CD14-positive monocyte (primary cell): Measurements from ENCODE around the gene CCND1. TPM values are rescaled to one million over a fixed set of nuclear protein-coding genes. Genes with fewer than 3 reads are reported as not detected.
A peak's percentile ranks its signal among the peaks of the same experiment; 100 is the strongest.

ENCODE experiments used
- DNase-seq, 3 donors: peaks; one replicate each; pipeline ENCODE4 v3.0.0-alpha.2; 2011 to 2022
- H2AFZ ChIP-seq: 2 replicates; pipeline ENCODE4 v1.6.0; 2012; ENCODE audit warnings: mild to moderate bottlenecking, low read depth, low read length, inconsistent platforms; ENCODE audit not compliant: insufficient read depth, poor library complexity, severe bottlenecking
- H3K27ac ChIP-seq, 2 donors: 1 replicate in 1 of 2; 2 replicates in 1 of 2; pipeline ENCODE4 v1.5.1; 2012 to 2013; ENCODE audit warnings: low read length in 2 of 2, control low read depth in 1 of 2, inconsistent platforms in 1 of 2, low read depth in 1 of 2, mild to moderate bottlenecking in 1 of 2
- H3K27me3 ChIP-seq, 2 donors: one replicate each; pipeline versions ENCODE4 v1.6.0 to v1.6.1; 2011 to 2013; ENCODE audit warnings: low read length in 2 of 2; ENCODE audit not compliant: control insufficient read depth in 2 of 2, insufficient read depth in 2 of 2
- H3K36me3 ChIP-seq, 2 donors: replicated peaks in 1 of 2; 1 replicate in 1 of 2; 2 replicates in 1 of 2; pipeline versions ENCODE4 v1.5.1 to v1.6.1; 2012 to 2013; ENCODE audit warnings: low read length in 2 of 2, control low read depth in 1 of 2, inconsistent platforms in 1 of 2, mild to moderate bottlenecking in 1 of 2; ENCODE audit not compliant: insufficient read depth in 2 of 2, control insufficient read depth in 1 of 2
- H3K4me1 ChIP-seq, 2 donors: 1 replicate in 1 of 2; 2 replicates in 1 of 2; pipeline versions ENCODE4 v1.5.1 to v1.6.1; 2012 to 2013; ENCODE audit warnings: low read length in 2 of 2, control low read depth in 1 of 2, inconsistent platforms in 1 of 2, mild to moderate bottlenecking in 1 of 2, moderate library complexity in 1 of 2; ENCODE audit not compliant: insufficient read depth in 2 of 2, control insufficient read depth in 1 of 2
- H3K4me2 ChIP-seq: replicated peaks from 2 replicates; pipeline ENCODE3; 2012; ENCODE audit warnings: low read length, moderate library complexity, mild to moderate bottlenecking; ENCODE audit not compliant: poor library complexity, severe bottlenecking; ENCODE audit errors: extremely low read depth
- H3K4me3 ChIP-seq, 3 experiments: fragments of 200-600 bp in 1 of 3; sonication (generic) in 1 of 3; replicated peaks in 1 of 3; 1 replicate in 2 of 3; 2 replicates in 1 of 3; pipeline ENCODE4 v1.5.1; 2011 to 2013; ENCODE audit warnings: low read length in 3 of 3, mild to moderate bottlenecking in 3 of 3, control low read depth in 2 of 3, low read depth in 2 of 3, inconsistent platforms in 1 of 3, moderate library complexity in 1 of 3
- H3K79me2 ChIP-seq: 2 replicates; pipeline ENCODE4 v1.6.0; 2012; ENCODE audit warnings: mild to moderate bottlenecking, control low read depth, inconsistent platforms, low read length, moderate library complexity; ENCODE audit not compliant: insufficient read depth
- H3K9ac ChIP-seq: 2 replicates; pipeline ENCODE4 v1.6.0; 2017; ENCODE audit warnings: low read length, mild to moderate bottlenecking; ENCODE audit not compliant: insufficient read depth, poor library complexity, severe bottlenecking
- H3K9me3 ChIP-seq, 2 donors: replicated peaks in 1 of 2; 1 replicate in 1 of 2; 2 replicates in 1 of 2; pipeline versions ENCODE4 v1.5.1 to v1.6.1; 2012 to 2013; ENCODE audit warnings: low read length in 2 of 2, control low read depth in 1 of 2; ENCODE audit not compliant: control insufficient read depth in 1 of 2, insufficient read depth in 1 of 2
- H4K20me1 ChIP-seq: 2 replicates; pipeline ENCODE4 v1.6.0; 2012; ENCODE audit warnings: mild to moderate bottlenecking, low read length, control low read depth, moderate library complexity; ENCODE audit not compliant: insufficient read depth
- H3K27ac Mint-ChIP-seq, 7 donors: one replicate each; pipeline ENCODE4 v1.8.0; 2020; ENCODE audit warnings: mild to moderate bottlenecking in 7 of 7, mixed read lengths in 7 of 7, moderate library complexity in 6 of 7, inconsistent platforms in 2 of 7
- H3K27me3 Mint-ChIP-seq, 3 donors: one replicate each; pipeline ENCODE4 v1.8.0; 2021 to 2022; ENCODE audit warnings: low read depth in 3 of 3, mild to moderate bottlenecking in 3 of 3, mixed read lengths in 3 of 3, moderate library complexity in 3 of 3, inconsistent platforms in 1 of 3
- H3K36me3 Mint-ChIP-seq, 2 donors: one replicate each; pipeline ENCODE4 v1.8.0; 2020; ENCODE audit warnings: mixed read lengths in 2 of 2, inconsistent platforms in 1 of 2, mild to moderate bottlenecking in 1 of 2
- H3K4me1 Mint-ChIP-seq: one replicate; pipeline ENCODE4 v1.8.0; 2020; ENCODE audit warnings: mild to moderate bottlenecking, mixed read lengths
- H3K4me3 Mint-ChIP-seq, 2 donors: one replicate each; pipeline ENCODE4 v1.8.0; 2020; ENCODE audit warnings: mild to moderate bottlenecking in 2 of 2, mixed read lengths in 2 of 2, moderate library complexity in 1 of 2
- H3K9me3 Mint-ChIP-seq, 7 donors: one replicate each; pipeline ENCODE4 v1.8.0; 2020 to 2022; ENCODE audit warnings: mixed read lengths in 7 of 7, mild to moderate bottlenecking in 6 of 7, moderate library complexity in 6 of 7, inconsistent platforms in 2 of 7
- CTCF ChIP-seq: fragments of 200-600 bp; IDR thresholded peaks from one replicate; pipeline ENCODE4 v1.8.0; 2022; ENCODE audit warnings: antibody characterized with exemption, mild to moderate bottlenecking
- WGBS: methylation state at CpG from one replicate; pipeline ENCODE4 v1.1.5; 2013; ENCODE audit warnings: missing lambda C conversion rate; ENCODE audit not compliant: insufficient coverage; 5-methylcytosine and 5-hydroxymethylcytosine counted together
- intact Hi-C, 2 donors: fragments of 100-400 bp; cut with micrococcal nuclease; formaldehyde crosslinking; loops; one replicate each; pipeline versions ENCODE4 v1.15.0 to v1.15.1; 2023
- polyA plus RNA-seq, 3 donors: library from polyadenylated mRNA; depleted of rRNA in 1 of 3; unstranded in 2 of 3; stranded (reverse) in 1 of 3; fragments of 300-500 nt in 2 of 3; fragments of >200 nt in 1 of 3; fragmentation: Illumina TruSeq in 2 of 3; gene quantifications; 1 replicate in 2 of 3; 2 replicates in 1 of 3; pipeline ENCODE4 v1.2.3, GENCODE V29; 2012 to 2021

The CCND1 gene
- polyA plus RNA-seq, 3 donors: 0.01 TPM; not detected in 2

- no peak overlapping the region for H3K9ac ChIP-seq
- intact Hi-C loops: no loop called here
- no peaks in the 10 kb centered on the region for H3K27me3 ChIP-seq
- 23% methylated on average over 13 of the region's 16 CpGs for WGBS
- peak in 2 of 3 donors; percentile 17 to 53 for DNase-seq
- no peaks in the 10 kb centered on the region for H3K9me3 ChIP-seq
- no peak overlapping the region for H2AFZ ChIP-seq
- H3K36me3 ChIP-seq: peaks cover 22 to 39% of the 10 kb centered on the region in 2 donors
- peaks cover 40 to 41% of the 10 kb centered on the region in 2 donors for H3K36me3 Mint-ChIP-seq
- no peaks in the 10 kb centered on the region for H3K79me2 ChIP-seq
- peaks cover 14% of the 10 kb centered on the region for H4K20me1 ChIP-seq
- no peak overlapping the region for H3K4me3 ChIP-seq
- peaks cover 0 to 3% (median 2%) of the 10 kb centered on the region in 3 donors for H3K27me3 Mint-ChIP-seq
- no peak overlapping the region for H3K27ac ChIP-seq
- no peaks in the 10 kb centered on the region for H3K9me3 Mint-ChIP-seq
- no peak overlapping the region for H3K27ac Mint-ChIP-seq
- H3K4me1 Mint-ChIP-seq: peaks cover 8% of the 10 kb centered on the region
- H3K4me3 Mint-ChIP-seq: no peak overlapping the region
- H3K4me1 ChIP-seq: no peaks in the 10 kb centered on the region
- no peak overlapping the region for H3K4me2 ChIP-seq
- TF ChIP-seq CTCF: no peak
These were observed 21.2 kb downstream of the CCND1 start for GRCh38 chr11:69662021-69662698.

- Histone ChIP-seq H3K27ac (no peak overlapping the region), H4K20me1 (peaks cover 14% of the 10 kb centered on the region), H3K27me3 (no peaks in the 10 kb centered on the region), H3K4me1 (no peaks in the 10 kb centered on the region), H3K9me3 (no peaks in the 10 kb centered on the region), H3K4me3 (no peak overlapping the region), H2AFZ (no peak overlapping the region), H3K4me2 (no peak overlapping the region), H3K36me3 (peaks cover 28 to 45% of the 10 kb centered on the region in 2 donors), H3K79me2 (no peaks in the 10 kb centered on the region), H3K9ac (no peak overlapping the region)
- Mint-ChIP-seq H3K36me3 (peaks cover 47 to 48% of the 10 kb centered on the region in 2 donors), H3K4me1 (peaks cover 8% of the 10 kb centered on the region), H3K27me3 (peaks cover 0 to 3% (median 2%) of the 10 kb centered on the region in 3 donors), H3K9me3 (peaks cover 0 to 2% (median 0%) of the 10 kb centered on the region in 7 donors), H3K4me3 (no peak overlapping the region), H3K27ac (no peak overlapping the region)
- 93% methylated on average over 12 of the region's 13 CpGs for WGBS
- TF ChIP-seq CTCF: no peak
- intact Hi-C loops: no loop called here
- no peak for DNase-seq
These were observed 21.9 kb downstream of the CCND1 start for GRCh38 chr11:69662806-69663205.
